GM21367 (cell line): ENCODE results near the gene ASCL4.
A peak's percentile ranks its signal among the peaks of the same experiment; 100 is the strongest.

ENCODE experiments used
- ATAC-seq: cut with Tn5 transposase; IDR thresholded peaks from one replicate; pipeline ENCODE4 v1.9.1; 2021; ENCODE audit not compliant: unreplicated experiment

Gene ASCL4

DNA sequence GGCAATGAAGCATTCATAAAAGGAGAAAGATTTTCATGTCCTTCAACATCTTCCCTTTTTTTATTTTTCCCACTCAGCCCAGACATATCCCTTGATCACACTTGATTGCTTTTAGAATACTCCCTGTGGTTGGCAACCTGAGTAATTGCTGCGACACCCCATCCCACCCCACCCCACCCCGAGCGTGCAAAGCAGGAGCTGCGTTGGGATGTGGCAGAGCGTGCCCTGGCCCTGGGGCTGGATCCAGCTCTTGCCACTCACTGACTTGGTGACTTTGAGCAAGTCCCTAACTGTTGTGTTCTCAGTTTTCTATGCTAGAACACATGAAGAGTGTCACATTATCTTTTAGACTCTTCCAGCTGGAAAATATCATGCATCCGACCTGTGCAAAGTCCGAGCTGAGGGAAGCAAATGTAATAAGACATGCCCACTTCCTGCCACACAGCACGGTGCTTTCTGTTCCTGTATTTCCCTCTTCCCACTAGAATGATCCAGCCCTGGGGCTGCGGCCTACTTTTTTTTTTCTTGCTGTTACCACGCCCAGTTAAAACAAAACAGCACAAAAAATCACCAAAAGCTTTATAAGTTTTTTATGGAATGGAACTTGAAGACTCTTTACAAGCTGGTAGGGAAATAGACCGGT, 4.0 kb downstream of the ASCL4 start:
- no peak for ATAC-seq

DNA sequence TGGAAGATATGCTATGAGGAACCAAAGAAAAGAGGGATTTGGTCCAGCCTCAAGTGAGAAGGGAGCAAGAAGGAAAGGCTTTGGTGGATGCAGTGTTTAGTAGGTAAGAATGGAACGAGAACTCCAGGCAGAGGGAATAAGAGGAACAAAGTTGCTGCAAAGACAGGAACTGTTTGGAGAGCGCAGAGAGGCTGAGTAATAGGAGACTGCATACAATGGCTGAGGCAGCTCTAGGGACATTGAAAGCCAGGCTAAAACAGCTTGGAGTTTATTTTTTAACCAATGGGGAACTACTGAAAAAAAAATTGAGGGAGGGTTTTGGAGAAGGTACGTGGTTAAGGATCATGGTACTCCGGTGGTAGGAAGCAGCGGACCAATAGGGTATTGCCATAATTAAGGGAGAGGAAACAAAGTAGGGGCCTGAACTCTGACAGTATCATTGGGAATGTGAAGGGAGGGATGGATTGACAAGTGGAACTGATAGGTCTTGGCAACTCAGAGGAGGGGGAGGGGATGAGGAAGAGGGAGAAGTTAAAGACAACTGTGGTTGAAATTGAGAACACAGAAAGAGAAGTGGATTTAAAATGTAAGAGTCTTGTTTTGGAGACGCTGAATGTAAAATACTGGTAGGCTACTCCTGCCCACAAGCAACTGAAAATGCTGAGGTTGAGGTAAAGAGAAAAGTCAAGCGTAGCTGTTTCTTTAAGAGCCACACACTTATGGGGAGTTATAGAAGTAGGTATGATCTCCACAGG, 4.8 kb downstream of the ASCL4 start:
- ATAC-seq: peak; percentile 50

DNA sequence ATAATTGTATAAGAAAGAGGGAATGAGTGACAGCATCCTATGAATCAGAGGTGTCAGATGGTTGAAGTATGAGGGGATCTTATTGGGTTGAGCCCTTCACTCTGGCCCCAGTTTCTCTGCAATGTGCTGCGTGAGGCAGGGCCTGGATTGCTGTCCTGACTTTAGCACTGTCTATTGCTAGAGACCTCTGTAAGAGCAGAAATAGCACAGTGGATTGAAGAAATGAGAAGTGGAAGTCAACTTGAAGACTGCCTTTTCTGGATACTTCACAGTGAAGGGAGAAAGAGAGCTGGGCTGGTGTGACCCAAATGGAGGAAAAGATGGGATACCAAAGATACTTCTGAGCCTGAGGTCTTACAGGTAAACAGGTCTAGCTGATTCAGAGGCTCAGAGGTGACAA, 5.8 kb downstream of the ASCL4 start:
- ATAC-seq: no peak

DNA sequence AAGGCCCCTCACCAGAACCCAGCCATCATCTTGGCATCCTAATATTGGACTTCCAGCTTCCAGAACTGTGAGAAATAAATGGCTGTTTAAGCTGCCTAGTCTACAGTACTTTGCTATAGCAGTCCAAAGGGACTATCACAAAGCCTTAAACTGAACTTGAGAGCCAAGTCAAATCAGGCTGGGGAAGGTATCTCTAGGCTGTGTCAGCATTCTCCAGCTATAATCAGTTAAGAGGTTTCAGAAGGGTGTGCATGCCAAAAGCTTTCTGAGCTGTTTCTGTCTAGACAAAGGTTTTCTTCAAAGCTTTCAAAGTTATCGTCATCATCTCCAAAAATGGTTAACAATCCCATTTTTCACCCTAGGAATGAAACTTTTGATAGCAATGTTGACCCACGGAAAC, 7.6 kb downstream of the ASCL4 start:
- ATAC-seq: no peak

DNA sequence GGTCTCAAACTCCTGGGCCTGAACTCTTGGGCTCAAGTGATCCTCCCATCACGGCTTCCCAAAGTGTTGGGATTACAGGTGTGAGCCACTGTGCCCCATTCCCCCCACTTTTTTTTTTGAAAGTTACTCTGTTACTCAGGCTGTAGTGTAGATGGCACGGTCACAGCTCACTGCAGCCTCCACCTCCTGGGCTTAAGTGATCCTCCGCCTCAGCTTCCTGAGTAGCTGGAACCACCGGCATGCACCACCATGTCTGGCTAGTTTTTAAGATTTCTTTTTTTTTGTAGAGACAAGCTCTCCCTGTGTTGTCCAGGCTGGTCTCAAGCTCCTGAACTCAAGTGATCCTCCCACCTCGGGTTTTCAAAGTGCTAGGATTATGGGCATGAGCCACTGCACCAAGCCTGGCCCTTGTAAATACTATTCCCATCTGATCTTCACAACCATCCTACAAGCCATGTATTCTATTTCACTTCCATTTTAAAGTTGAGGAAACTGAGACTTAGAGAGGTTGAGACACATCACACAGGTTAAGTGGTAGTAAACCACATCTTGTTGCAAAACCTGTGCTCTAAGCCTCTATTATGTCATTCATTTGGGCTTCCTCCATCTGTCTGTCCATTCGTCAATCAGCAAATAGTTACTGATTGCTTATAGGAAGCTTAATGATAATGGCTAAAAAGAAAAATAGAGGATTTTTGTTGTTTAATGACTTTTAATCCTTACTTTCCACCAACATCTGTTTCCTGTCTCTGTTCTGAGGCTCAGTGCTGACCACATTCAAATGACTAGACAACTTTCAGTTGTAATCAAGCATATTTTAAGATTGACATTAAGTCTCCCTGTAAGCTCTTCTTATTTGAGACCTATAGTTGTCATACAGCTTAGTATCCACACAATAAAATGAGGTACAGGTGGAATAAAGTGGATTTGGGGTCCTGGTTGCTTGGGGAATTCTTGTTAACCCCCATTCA, 9.2 kb downstream of the ASCL4 start:
- no peak for ATAC-seq

DNA sequence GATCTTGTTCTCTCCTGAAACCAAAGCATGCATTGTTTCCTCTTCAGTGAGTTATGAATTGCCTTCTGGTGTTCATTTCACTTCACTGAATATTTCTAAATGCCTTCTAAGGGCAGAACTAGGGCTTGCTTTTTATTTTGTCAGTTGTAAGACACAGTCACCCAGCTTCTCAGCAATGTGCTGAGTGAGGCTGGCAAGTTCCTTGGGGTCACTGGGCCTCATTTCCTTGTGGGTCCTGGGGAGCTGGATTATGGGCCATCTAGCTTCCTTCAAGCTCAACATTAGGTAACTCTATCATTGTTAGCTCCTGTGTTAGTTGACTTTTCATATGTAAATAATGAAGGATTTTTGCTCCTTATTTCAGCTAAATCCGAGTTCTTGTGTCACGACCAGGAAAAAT, 13.8 kb downstream of the ASCL4 start:
- no peak for ATAC-seq

DNA sequence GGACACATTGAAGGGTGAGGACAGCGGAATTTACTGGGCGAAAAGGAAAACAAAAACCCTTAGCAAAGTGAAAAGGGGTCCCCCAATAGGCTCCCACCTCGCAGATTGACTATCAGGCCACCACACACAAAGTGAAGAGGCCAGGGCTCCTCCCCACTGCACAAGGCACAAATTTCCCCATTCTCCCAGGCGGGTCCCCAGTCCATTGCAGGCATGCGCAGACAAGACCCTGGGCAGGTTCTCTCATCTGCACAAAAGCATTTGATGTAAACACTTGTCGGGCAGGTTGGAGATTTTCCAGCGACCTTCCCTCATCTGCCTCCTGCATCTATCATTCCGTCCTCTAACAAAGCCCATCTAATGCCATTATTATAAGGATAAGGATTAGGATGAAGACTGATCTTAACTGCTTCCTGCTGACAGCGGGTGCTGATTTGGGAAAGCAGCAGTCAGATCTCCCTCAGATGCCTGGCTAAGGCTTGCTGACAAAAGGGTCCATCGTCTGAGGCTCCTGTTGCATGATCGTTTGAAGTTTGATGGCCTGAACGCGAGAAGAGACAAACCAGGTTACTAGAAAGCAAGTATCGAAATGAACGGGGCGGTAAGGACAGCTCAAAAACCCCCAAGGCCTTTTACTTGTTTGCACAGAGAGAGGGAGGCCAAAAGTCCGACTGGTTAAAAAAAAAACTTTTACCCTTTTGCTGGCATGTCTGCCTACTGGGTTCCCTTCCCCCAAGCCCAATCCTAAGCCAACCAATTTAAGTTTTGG, 14.4 kb downstream of the ASCL4 start:
- ATAC-seq: no peak

DNA sequence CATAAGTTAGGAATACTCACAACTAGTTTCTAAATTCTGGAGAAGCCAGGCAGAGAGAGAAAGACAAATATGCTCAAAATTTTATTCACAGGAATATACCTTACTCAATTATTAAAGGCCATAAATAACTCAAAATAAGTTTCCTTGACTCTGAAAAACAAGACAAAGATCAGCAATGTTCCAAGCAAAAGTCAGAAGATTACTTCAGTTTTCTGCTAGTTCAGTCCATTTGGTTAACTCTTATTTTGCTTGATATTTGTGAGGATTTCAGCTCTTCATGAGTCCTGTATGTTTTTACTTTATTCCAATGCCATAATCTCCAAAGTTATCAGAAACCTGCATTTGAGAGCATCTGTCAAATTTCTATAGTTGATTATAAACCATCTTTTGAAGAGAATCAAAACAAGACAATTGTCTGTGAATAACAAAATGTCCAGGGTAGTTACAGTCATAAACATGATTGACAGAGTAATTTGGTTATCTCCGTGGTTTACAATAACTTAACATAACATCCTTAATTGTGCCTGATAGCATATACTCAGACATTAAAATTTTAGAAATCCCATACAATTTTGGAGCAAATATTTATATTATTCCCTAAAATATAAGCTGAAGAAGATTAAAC, 17.1 kb downstream of the ASCL4 start:
- no peak for ATAC-seq

DNA sequence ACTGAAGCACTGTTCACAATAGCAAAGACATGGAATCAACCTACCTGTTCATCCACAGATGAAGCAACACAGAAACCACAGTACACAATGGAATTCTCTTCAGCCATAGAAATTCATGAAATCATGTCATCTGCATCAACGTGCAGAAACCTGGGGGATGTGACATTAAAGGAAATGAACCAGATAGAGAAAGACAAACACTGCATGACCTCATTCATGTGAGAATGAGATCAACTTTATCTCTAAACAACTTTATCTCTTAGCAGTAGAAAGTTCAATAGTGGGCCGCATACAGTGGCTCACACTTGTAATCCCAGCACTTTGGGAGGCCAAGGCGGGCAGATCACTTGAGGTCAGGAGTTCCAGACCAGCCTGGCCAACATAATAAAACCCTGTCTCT, 19.9 kb downstream of the ASCL4 start:
- ATAC-seq: no peak

DNA sequence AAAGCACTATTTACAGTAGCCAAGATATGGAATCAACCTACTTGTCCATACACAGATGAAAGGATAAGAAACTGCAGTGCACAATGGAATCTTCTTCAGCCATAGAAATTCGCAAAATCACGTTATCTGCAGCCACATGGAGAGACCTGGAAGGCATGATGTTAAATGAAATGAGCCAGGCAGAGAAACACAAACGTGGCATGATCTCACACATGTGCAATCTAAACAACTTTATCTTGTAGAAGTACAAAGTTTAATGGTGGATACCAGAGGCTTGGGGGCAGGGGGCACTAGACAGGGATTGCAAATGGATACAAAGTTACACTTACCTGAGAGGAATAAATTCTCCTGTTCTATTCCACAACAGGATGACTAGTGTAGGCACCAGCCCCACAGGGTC, 24.1 kb downstream of the ASCL4 start:
- no peak for ATAC-seq

DNA sequence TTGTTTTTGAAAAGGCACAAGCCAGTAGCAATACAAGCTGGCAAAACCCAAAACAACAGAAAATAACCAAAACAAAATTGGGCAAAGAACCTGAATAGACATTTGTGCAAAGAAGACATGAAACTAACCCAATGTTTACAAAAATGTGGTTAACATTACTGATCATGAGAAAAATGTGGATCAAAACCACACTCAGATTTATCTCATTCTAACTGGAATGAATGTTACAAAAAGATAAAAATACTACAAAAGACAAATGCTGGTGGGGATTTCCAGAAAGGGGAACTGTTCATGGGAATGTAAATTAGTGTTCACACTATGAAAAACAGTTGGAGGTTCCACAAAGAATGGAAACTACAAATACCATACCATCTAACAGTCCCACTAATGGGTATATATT, 26.6 kb downstream of the ASCL4 start:
- no peak for ATAC-seq

DNA sequence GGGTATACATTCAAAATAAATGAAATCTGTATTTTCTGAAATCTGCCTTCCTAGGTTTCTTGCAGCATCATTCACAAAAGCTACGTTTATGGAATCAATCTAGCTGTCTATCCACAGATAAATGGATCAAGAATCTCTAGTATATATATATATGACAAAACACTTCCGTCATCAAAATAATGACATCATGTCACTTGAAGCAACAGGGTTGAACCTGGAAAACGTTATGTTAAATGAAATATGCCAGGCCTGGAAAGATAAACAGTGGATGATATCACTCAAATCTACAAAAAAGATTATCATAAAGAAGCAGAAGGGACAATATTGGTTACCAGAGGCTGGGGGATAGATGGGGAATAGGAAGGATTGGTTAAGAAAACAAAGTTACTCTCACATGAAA, 28.6 kb downstream of the ASCL4 start:
- no peak for ATAC-seq

DNA sequence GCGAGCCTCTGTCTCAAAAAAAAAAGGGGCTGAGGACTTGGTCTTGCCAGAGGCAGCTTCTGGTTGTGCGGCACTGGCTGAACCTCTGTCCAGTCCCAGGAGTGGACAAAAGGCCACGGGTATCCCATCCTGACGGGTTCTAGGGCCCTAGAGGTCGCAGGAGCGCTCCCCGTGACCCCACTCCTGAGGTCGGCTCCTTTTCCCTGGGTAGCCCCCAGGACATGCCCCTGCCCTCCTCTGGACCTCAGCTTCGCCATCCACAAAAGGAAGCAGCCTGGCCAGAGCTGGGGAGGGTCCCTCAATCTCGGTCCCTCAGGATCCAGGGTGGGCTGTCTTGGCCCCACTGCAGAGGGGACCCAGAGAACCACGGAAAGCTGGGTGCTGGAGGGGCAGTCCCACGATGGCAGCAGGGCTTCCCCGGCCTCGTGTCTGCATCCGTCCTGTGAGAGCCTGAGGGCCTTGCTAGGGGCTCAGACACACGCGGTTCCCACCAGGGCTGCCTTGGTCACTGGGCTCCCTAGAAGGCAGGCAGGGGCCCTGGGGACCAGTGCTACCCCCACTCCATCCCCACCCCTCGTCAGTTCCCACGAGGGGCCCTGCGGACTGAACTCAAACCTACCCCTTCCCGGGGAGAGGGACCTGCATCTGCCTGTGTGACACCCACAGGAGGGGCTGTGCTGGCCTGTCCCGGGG, 31.1 kb downstream of the ASCL4 start:
- no peak for ATAC-seq

DNA sequence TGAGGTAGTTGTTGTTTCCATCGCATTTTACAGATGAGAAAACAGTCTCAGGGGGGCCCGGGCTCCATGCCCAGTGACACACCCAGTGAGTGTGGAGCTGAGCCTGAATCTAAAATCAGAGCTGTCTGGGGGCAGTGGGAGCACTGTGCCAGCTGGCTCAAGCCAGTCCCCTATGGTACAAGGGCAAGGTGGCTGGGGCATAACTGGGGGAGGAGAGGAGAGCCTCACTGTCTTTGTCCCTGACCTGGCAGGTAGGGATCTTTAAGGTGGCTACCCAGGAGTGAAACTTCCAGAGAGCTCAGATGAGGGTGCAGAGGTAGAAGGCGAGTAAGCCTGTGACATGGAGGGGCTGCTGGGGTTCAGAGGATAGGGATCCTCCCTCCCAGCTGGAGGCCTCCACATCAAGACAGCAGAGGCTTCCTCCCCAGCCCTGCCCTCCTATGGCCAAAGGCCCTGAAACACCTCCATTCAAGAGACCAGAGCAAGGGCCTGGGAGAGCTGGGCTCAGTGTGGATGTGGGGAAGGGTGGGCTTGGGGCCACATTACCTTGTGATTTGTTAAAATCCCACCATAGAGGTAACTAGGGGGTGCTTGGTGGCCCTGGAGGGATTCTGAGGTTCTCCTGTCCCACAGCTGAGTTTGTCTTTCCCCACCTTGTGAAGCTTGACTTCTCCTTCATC, 33.1 kb downstream of the ASCL4 start:
- no peak for ATAC-seq

DNA sequence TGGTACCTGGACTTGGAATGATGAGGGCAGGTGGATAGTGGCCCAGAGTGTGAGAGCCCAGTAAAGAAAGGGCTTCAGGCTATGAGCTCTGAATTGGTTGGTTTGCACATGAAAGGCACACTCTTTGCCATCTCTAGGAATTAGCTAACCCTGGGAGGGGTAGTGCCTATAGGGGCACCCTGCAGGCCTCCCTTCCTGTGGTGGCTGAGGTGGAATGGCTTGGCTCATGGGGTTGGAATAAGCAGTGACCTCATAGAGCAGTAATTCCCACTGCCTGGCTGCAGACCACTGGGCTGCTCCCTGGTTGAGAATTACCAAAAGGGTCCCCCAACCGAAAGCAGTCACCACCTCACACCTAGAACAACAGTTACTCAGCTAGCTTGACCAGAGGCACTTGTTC, 42.7 kb downstream of the ASCL4 start:
- no peak for ATAC-seq

DNA sequence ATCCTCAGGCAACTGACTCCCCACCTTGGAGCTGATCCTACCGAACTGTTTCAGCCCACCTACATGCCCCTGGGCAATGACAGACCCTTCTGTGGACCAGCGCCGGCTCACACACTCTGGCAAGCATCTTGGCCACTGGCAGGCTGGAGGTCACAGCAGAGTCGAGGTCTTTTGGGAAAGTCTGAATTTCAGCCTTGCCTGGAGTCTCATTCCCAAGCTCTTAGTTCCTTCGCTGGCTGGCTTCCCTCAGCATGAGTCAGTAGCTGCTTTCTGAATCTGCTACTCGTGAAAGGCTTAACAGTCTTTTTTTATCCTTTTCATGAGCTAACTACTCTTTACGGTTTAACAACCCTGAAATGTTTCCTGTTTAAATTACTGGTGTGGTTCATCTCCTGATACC, 44.5 kb downstream of the ASCL4 start:
- ATAC-seq: no peak

DNA sequence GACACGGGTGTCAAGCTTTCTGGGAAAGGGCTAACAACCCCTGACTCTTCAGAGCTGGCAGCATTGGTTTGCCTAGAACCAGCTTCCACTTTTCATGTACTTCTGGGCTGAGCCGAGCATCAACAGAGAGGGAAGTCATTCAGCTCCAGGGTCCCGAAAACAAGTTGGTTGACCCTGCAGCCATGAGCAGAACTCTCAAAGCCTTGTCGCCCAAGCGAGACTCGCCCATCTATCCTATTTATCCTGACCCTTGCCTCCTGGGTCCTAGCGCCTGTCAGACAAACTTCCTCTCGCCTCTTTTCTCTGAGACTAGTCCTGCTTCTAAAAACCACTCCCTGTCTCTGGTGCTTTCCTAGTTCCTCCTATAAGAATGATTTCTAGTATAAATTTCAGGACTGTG, 47.9 kb downstream of the ASCL4 start:
- no peak for ATAC-seq
